ENCODE data around the gene GATM. TPM values are rescaled to one million over a fixed set of nuclear protein-coding genes. Genes with fewer than 3 reads are reported as not detected.
"Not testable (repeated sequence)": the region's sequence is repeated elsewhere in the genome, so short reads cannot be mapped to it uniquely, and the experiment has no call there.

GATM gene
- total and polyA plus RNA-seq, 2 experiments from 2014 or later: 87.6 to 268 TPM

GRCh38 chr15:45320581-45321205, 57.7 kb downstream of the GATM start:
- H3K36me3 ChIP-seq (replicated peaks; ENCODE audit: insufficient read depth, low read depth): no peaks in the 10 kb centered on the region
- whole genome bisulfite sequencing (ENCODE audit: low lambda C conversion rate, missing lambda C conversion rate): 89% methylated on average over 3 of the region's 3 CpGs
- no peak overlapping the region for H3K4me2 ChIP-seq
- H3K9me3 ChIP-seq (ENCODE audit: low read depth): no peaks in the 10 kb centered on the region
- no peaks in the 10 kb centered on the region for H3K27me3 ChIP-seq
- TF ChIP-seq EZH2 (IDR thresholded peaks at IDR 0.05; ENCODE audit: borderline replicate concordance) (no peak), EZH2phosphoT487 (IDR thresholded peaks at IDR 0.05; ENCODE audit: low read depth, severe bottlenecking, unreplicated experiment) (no peak), CTCF (IDR thresholded peaks at IDR 0.05; ENCODE audit: poor library complexity) (no peak)
- no peak for DNase-seq (ENCODE audit: low spot score)
- no peak overlapping the region for H2AFZ ChIP-seq
- no peak overlapping the region for H3K4me3 ChIP-seq
- H4K20me1 ChIP-seq (ENCODE audit: insufficient read depth, poor library complexity, severe bottlenecking): no peaks in the 10 kb centered on the region
- no peaks in the 10 kb centered on the region for H3K9me2 ChIP-seq (replicated peaks; ENCODE audit: insufficient read depth)
- H3K79me2 ChIP-seq: no peaks in the 10 kb centered on the region
- H3K27ac ChIP-seq: no peak overlapping the region
- H3K4me1 ChIP-seq (ENCODE audit: insufficient read depth): peaks cover 6% of the 10 kb centered on the region

GRCh38 chr15:45319472-45320214, 58.7 kb downstream of the GATM start:
- Histone ChIP-seq H3K36me3 (replicated peaks; ENCODE audit: insufficient read depth, low read depth) (no peaks in the 10 kb centered on the region), H3K9me2 (replicated peaks; ENCODE audit: insufficient read depth) (no peaks in the 10 kb centered on the region), H3K79me2 (no peaks in the 10 kb centered on the region), H3K9me3 (ENCODE audit: low read depth) (no peaks in the 10 kb centered on the region), H3K27me3 (no peaks in the 10 kb centered on the region), H3K4me2 (no peak overlapping the region), H4K20me1 (ENCODE audit: insufficient read depth, poor library complexity, severe bottlenecking) (no peaks in the 10 kb centered on the region), H2AFZ (no peak overlapping the region), H3K27ac (no peak overlapping the region), H3K4me1 (ENCODE audit: insufficient read depth) (peaks cover 6% of the 10 kb centered on the region), H3K4me3 (no peak overlapping the region)
- WGBS (ENCODE audit: low lambda C conversion rate, missing lambda C conversion rate): 83% methylated on average over 7 of the region's 7 CpGs
- DNase-seq (ENCODE audit: low spot score): no peak
- no peak for TF ChIP-seq EZH2phosphoT487 (IDR thresholded peaks at IDR 0.05; ENCODE audit: low read depth, severe bottlenecking, unreplicated experiment)

DNA sequence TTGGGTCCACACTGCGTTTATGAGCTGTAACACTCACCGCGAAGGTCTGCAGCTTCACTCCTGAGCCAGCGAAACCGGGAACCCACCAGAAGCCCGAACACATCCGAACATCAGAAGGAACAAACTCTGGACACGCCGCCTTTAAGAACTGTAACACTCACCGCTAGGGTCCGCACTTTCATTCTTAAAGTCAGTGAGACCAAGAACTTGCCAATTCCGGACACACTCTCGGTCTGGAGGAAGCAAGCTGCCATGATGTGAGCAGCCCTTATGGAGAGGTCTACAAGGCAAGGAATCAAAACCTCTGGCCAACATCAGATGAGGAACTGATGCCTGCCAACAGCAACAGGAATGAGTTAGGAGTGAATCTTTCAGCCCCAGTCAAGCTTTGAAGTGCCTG, 63.4 kb downstream of the GATM start:
- DNase-seq (ENCODE audit: low spot score): peak; percentile 55
- no peak overlapping the region for H2AFZ ChIP-seq
- TF ChIP-seq CTCF (IDR thresholded peaks at IDR 0.05; ENCODE audit: poor library complexity) (peak; percentile 40), EZH2 (IDR thresholded peaks at IDR 0.05; ENCODE audit: borderline replicate concordance) (no peak)
- no peaks in the 10 kb centered on the region for H3K27me3 ChIP-seq
- no peaks in the 10 kb centered on the region for H3K9me3 ChIP-seq (ENCODE audit: low read depth)
- H4K20me1 ChIP-seq (ENCODE audit: insufficient read depth, poor library complexity, severe bottlenecking): no peaks in the 10 kb centered on the region
- H3K4me1 ChIP-seq (ENCODE audit: insufficient read depth): no peaks in the 10 kb centered on the region
- WGBS (ENCODE audit: low lambda C conversion rate, missing lambda C conversion rate): 59% methylated on average over 13 of the region's 13 CpGs
- H3K36me3 ChIP-seq (replicated peaks; ENCODE audit: insufficient read depth, low read depth): no peaks in the 10 kb centered on the region
- H3K4me3 ChIP-seq: no peak overlapping the region
- H3K27ac ChIP-seq: no peak overlapping the region
- no peaks in the 10 kb centered on the region for H3K9me2 ChIP-seq (replicated peaks; ENCODE audit: insufficient read depth)
- H3K4me2 ChIP-seq: no peak overlapping the region
- H3K79me2 ChIP-seq: no peaks in the 10 kb centered on the region

DNA sequence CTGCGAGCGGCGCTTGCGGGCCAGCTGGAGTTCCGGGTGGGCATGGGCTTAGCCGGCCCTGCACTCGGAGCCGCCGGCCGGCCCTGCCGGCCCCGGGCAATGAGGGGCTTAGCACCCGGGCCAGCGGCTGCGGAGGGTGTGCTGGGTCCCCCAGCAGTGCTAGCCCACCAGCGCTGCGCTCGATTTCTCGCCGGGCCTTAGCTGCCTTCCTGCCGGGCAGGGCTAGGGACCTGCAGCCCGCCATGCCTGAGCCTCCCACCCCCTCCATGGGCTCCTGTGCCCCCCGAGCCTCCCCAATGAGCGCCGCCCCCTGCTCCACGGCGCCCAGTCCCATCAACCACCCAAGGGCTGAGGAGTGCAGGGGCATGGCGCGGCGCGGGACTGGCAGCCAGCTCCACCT, 64.2 kb downstream of the GATM start:
- not testable (repeated sequence) for H3K36me3 ChIP-seq (replicated peaks; ENCODE audit: insufficient read depth, low read depth); DNase-seq (ENCODE audit: low spot score); H3K27me3 ChIP-seq; H3K4me1 ChIP-seq (ENCODE audit: insufficient read depth); H3K27ac ChIP-seq; H3K79me2 ChIP-seq; H4K20me1 ChIP-seq (ENCODE audit: insufficient read depth, poor library complexity, severe bottlenecking); H3K4me3 ChIP-seq; H3K9me2 ChIP-seq (replicated peaks; ENCODE audit: insufficient read depth); H3K4me2 ChIP-seq; H2AFZ ChIP-seq; H3K9me3 ChIP-seq (ENCODE audit: low read depth)
- 96% methylated on average over 18 of the region's 31 CpGs for whole genome bisulfite sequencing (ENCODE audit: low lambda C conversion rate, missing lambda C conversion rate)

Small RNA genes within 50 kb of the gene (small RNA-seq; reads per million reads assigned to genes)
- gene RNU6-953P: not detected

Other genes starting within 250 kb of the GATM start
- 7.5 and 10.9 TPM in 2 replicates for gene DUOXA1, start 248.7 kb downstream of the GATM start, total RNA-seq
- 6.3 and 15.2 TPM in 2 replicates for gene DUOXA1, start 248.7 kb downstream of the GATM start, polyA plus RNA-seq
- 3.3 and 3.8 TPM in 2 replicates for gene DUOX1, start 248.6 kb downstream of the GATM start, total RNA-seq
- gene DUOX1, start 248.6 kb downstream of the GATM start, polyA plus RNA-seq: 4.3 and 7.7 TPM in 2 replicates
- gene SHF, start 190.6 kb downstream of the GATM start, total RNA-seq: 12.0 and 13.3 TPM in 2 replicates
- gene SHF, start 190.6 kb downstream of the GATM start, polyA plus RNA-seq: 13.9 and 15.0 TPM in 2 replicates
- gene SLC28A2, start 126.3 kb downstream of the GATM start, total RNA-seq: 1.5 and 1.8 TPM in 2 replicates
- gene SLC28A2, start 126.3 kb downstream of the GATM start, polyA plus RNA-seq: 0.29 and 1.5 TPM in 2 replicates
- gene SLC30A4, start 144.2 kb upstream of the GATM start, total RNA-seq: 4.1 and 5.0 TPM in 2 replicates
- gene SLC30A4, start 144.2 kb upstream of the GATM start, polyA plus RNA-seq: 2.7 and 2.9 TPM in 2 replicates
- gene BLOC1S6, start 208.8 kb upstream of the GATM start, total RNA-seq: 49.3 and 62.3 TPM in 2 replicates
- 24.7 and 26.5 TPM in 2 replicates for gene BLOC1S6, start 208.8 kb upstream of the GATM start, polyA plus RNA-seq